SK-N-SH (cell line): Measurements from ENCODE around the gene PPARGC1A. TPM values are rescaled to one million over a fixed set of nuclear protein-coding genes. Genes with fewer than 3 reads are reported as not detected.

Source experiments
- CTCF ChIA-PET: fragments of 300-600, 350-600 bp; formaldehyde crosslinking; extraction: SDS; loops from one replicate; lab custom pipeline; 2021; lab: Yijun Ruan, JAX
- POLR2A ChIA-PET: fragments of 350-600 bp; sonication (Branson Sonifier 250); formaldehyde crosslinking; extraction: SDS; loops from one replicate; lab custom pipeline; 2020; ENCODE audit warnings: antibody characterized with exemption, inconsistent platforms; lab: Yijun Ruan, JAX
- DNase-seq: peaks from one replicate; pipeline ENCODE4 v3.0.0; 2012
- H2AFZ ChIP-seq: fragments of 200-600 bp; sonication (generic); 2 replicates; pipeline ENCODE4 v1.8.1; 2016; ENCODE audit warnings: antibody characterized with exemption, mild to moderate bottlenecking, low read depth
- H3F3A ChIP-seq: fragments of 200-600 bp; sonication (generic); replicated peaks from 2 replicates; pipeline ENCODE3; 2016; ENCODE audit warnings: antibody characterized with exemption, mild to moderate bottlenecking; ENCODE audit not compliant: insufficient read depth
- H3K27ac ChIP-seq, 2 experiments: fragments of 200-500 bp in 1 of 2; fragments of 200-600 bp in 1 of 2; sonication (Bioruptor generic) in 1 of 2; sonication (generic), shearing (Covaris generic) in 1 of 2; 2 replicates each; pipeline versions ENCODE4 v1.5.1 to v1.6.1; 2014 to 2016; ENCODE audit warnings: low read depth in 2 of 2, inconsistent platforms in 1 of 2, low read length in 1 of 2, mild to moderate bottlenecking in 1 of 2, mixed read lengths in 1 of 2
- H3K27me3 ChIP-seq: fragments of 200-600 bp; sonication (generic), shearing (Covaris generic); 2 replicates; pipeline ENCODE4 v1.6.1; 2016; ENCODE audit warnings: mixed run types; ENCODE audit not compliant: insufficient read depth
- H3K36me3 ChIP-seq, 2 experiments: fragments of 200-500 bp in 1 of 2; fragments of 200-600 bp in 1 of 2; sonication (Bioruptor generic) in 1 of 2; sonication (generic) in 1 of 2; replicated peaks in 1 of 2; 2 replicates each; pipeline versions ENCODE3 to v1.5.1; 2014 to 2016; ENCODE audit warnings: low read length in 1 of 2, mild to moderate bottlenecking in 1 of 2; ENCODE audit not compliant: insufficient read depth in 2 of 2, control insufficient read depth in 1 of 2
- H3K4me1 ChIP-seq, 2 experiments: fragments of 200-500 bp in 1 of 2; fragments of 200-600 bp in 1 of 2; sonication (Bioruptor generic) in 1 of 2; sonication (generic), shearing (Covaris generic) in 1 of 2; 2 replicates each; pipeline versions ENCODE4 v1.5.1 to v1.6.1; 2014 to 2016; ENCODE audit warnings: low read depth in 1 of 2, low read length in 1 of 2, mixed run types in 1 of 2; ENCODE audit not compliant: insufficient read depth in 2 of 2, control insufficient read depth in 1 of 2
- H3K4me2 ChIP-seq: fragments of 200-600 bp; sonication (generic), shearing (Covaris generic); 2 replicates; pipeline ENCODE4 v1.6.1; 2017; ENCODE audit warnings: mixed run types
- H3K4me3 ChIP-seq, 2 experiments: fragments of 200-500 bp in 1 of 2; fragments of 200-600 bp in 1 of 2; sonication (Bioruptor generic) in 1 of 2; sonication (generic), shearing (Covaris generic) in 1 of 2; 2 replicates each; pipeline versions ENCODE4 v1.5.1 to v1.8.1; 2014 to 2016; ENCODE audit warnings: low read depth in 2 of 2, inconsistent platforms in 1 of 2, low read length in 1 of 2, mild to moderate bottlenecking in 1 of 2, mixed read lengths in 1 of 2, moderate library complexity in 1 of 2
- H3K79me2 ChIP-seq: fragments of 200-600 bp; sonication (generic); 2 replicates; pipeline ENCODE4 v1.8.1; 2017; ENCODE audit warnings: mild to moderate bottlenecking; ENCODE audit not compliant: insufficient read depth
- H3K9ac ChIP-seq: fragments of 200-600 bp; sonication (generic); 2 replicates; pipeline ENCODE4 v1.6.1; 2017; ENCODE audit warnings: mixed run types
- H3K9me2 ChIP-seq: fragments of 200-600 bp; sonication (generic); 2 replicates; pipeline ENCODE4 v1.6.1; 2017; ENCODE audit warnings: mixed run types
- H3K9me3 ChIP-seq: fragments of 200-600 bp; sonication (generic); 2 replicates; pipeline ENCODE4 v1.6.1; 2017; ENCODE audit warnings: mixed run types, mild to moderate bottlenecking, moderate library complexity
- H4K20me1 ChIP-seq: fragments of 200-600 bp; sonication (generic); 2 replicates; pipeline ENCODE4 v1.6.1; 2017; ENCODE audit warnings: mild to moderate bottlenecking, mixed run types; ENCODE audit not compliant: insufficient read depth
- EP300 ChIP-seq, 2 experiments: IDR thresholded peaks; 2 replicates each; pipeline versions ENCODE4 v1.4.0 to v1.6.1; 2012; ENCODE audit warnings: borderline replicate concordance in 1 of 2, low read depth in 1 of 2, low read length in 1 of 2
- EZH2phosphoT487 ChIP-seq: fragments of 200-600 bp; sonication (generic); IDR thresholded peaks from 2 replicates; pipeline ENCODE4 v1.6.1; 2017; ENCODE audit warnings: low read depth, mixed run types, mild to moderate bottlenecking, antibody characterized with exemption, moderate library complexity, borderline replicate concordance
- FOSL2 ChIP-seq: IDR thresholded peaks from 2 replicates; pipeline ENCODE4 v1.4.0; 2012; ENCODE audit warnings: low read depth, mild to moderate bottlenecking, moderate library complexity, borderline replicate concordance
- FOXJ3 ChIP-seq: sonication (generic); formaldehyde crosslinking; IDR thresholded peaks from 2 replicates; pipeline ENCODE4 v1.5.1; 2020; ENCODE audit warnings: mild to moderate bottlenecking, missing genetic modification reagents
- FOXM1 ChIP-seq: IDR thresholded peaks from 2 replicates; pipeline ENCODE4 v1.4.0; 2012; ENCODE audit warnings: low read depth, mild to moderate bottlenecking
- MEF2A ChIP-seq: IDR thresholded peaks from 2 replicates; pipeline ENCODE4 v1.4.0; 2012; ENCODE audit warnings: low read depth, borderline replicate concordance
- POLR2AphosphoS5 ChIP-seq: IDR thresholded peaks from 2 replicates; pipeline ENCODE4 v1.6.1; 2012; ENCODE audit warnings: low read depth, low read length
- RCOR1 ChIP-seq: fragments of 150-350 bp; IDR thresholded peaks from 2 replicates; pipeline ENCODE4 v1.6.1; 2017; ENCODE audit warnings: antibody characterized with exemption, low read length
- RXRA ChIP-seq: IDR thresholded peaks from 2 replicates; pipeline ENCODE4 v1.4.0; 2012; ENCODE audit warnings: low read depth, mild to moderate bottlenecking, borderline replicate concordance
- SIN3A ChIP-seq: IDR thresholded peaks from 2 replicates; pipeline ENCODE4 v1.6.1; 2012; ENCODE audit warnings: low read depth, mild to moderate bottlenecking, low read length, moderate library complexity, borderline replicate concordance
- SMC3 ChIP-seq: IDR thresholded peaks from 2 replicates; pipeline ENCODE4 v1.6.1; 2012; ENCODE audit warnings: low read depth, low read length, improper control_type of control experiment
- TAF1 ChIP-seq: IDR thresholded peaks from 2 replicates; pipeline ENCODE4 v1.6.1; 2012; ENCODE audit warnings: low read depth, mild to moderate bottlenecking, low read length, moderate library complexity, borderline replicate concordance
- TCF12 ChIP-seq: IDR thresholded peaks from 2 replicates; pipeline ENCODE4 v1.4.0; 2012
- TEAD4 ChIP-seq: IDR thresholded peaks from 2 replicates; pipeline ENCODE4 v1.4.0; 2012; ENCODE audit warnings: mild to moderate bottlenecking, borderline replicate concordance; ENCODE audit not compliant: insufficient read depth
- YY1 ChIP-seq: IDR thresholded peaks from 2 replicates; pipeline ENCODE4 v1.4.0; 2012; ENCODE audit warnings: low read depth, mild to moderate bottlenecking
- WGBS: methylation state at CpG from one replicate; pipeline ENCODE4 v1.1.6; 2017; ENCODE audit warnings: low lambda C conversion rate; 5-methylcytosine and 5-hydroxymethylcytosine counted together
- polyA plus RNA-seq, 3 experiments: library from polyadenylated mRNA; depleted of rRNA; stranded (reverse); fragments of >200 nt; gene quantifications; 2 replicates each; pipeline ENCODE4 v1.2.3, GENCODE V29; 2012
- TF ChIP-seq, protein P1 (sequence below): IDR thresholded peaks from 2 replicates; pipeline ENCODE4 v1.4.0; 2012; ENCODE audit warnings: low read depth, borderline replicate concordance
- TF ChIP-seq, protein P2 (sequence below): IDR thresholded peaks from 2 replicates; pipeline ENCODE4; 2012
- TF ChIP-seq, protein P3 (sequence below): fragments of 150-350 bp; IDR thresholded peaks from 2 replicates; pipeline ENCODE4 v1.6.1; 2017; ENCODE audit warnings: antibody characterized with exemption, low read length, low read depth, borderline replicate concordance
- TF ChIP-seq, protein P4 (sequence below): fragments of 200-600 bp; sonication (generic); IDR thresholded peaks from 2 replicates; pipeline ENCODE4 v1.6.1; 2017; ENCODE audit warnings: antibody characterized with exemption, mild to moderate bottlenecking, moderate library complexity
- TF ChIP-seq, protein P5 (sequence below): fragments of 150-350 bp; IDR thresholded peaks from 2 replicates; pipeline ENCODE4 v1.6.1; 2016; ENCODE audit warnings: mild to moderate bottlenecking, low read depth, low read length

Gene PPARGC1A
- polyA plus RNA-seq, 1 of the 3 experiments (the other 2 are of a cell fraction) = 0.07 TPM

DNA sequence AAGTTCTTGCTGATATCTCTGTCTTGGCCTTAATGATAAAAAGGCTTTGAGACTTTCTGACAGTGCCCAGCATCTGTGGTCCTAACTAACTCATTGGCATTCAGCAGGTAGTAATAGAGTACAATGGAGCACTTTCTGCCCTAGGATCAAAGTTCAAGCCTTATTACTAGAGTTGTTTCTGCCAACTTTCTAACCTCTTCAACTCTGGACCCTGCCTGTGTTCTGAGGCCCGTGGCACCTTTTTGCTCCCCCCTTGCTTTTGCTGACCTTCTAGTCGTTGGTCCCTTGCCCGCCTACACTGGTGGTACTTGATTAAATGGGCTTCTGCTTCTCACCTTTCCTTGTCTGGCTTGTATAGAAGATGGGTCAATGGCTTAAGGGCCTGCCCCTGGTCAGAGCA, 126.3 kb downstream of the PPARGC1A start:
- Histone ChIP-seq H3K9me2 (no peaks in the 10 kb centered on the region), H2AFZ (no peak overlapping the region), H3K27ac (no peak overlapping the region), H3K36me3 (no peaks in the 10 kb centered on the region), H3K27me3 (no peaks in the 10 kb centered on the region), H3K79me2 (no peaks in the 10 kb centered on the region), H4K20me1 (no peaks in the 10 kb centered on the region), H3K4me2 (no peak overlapping the region), H3K4me1 (no peaks in the 10 kb centered on the region), H3F3A (no peaks in the 10 kb centered on the region), H3K4me3 (no peak overlapping the region), H3K9ac (no peak overlapping the region), H3K9me3 (no peaks in the 10 kb centered on the region)
- no peak for TF ChIP-seq TCF12
- TF ChIP-seq, protein P1, sequence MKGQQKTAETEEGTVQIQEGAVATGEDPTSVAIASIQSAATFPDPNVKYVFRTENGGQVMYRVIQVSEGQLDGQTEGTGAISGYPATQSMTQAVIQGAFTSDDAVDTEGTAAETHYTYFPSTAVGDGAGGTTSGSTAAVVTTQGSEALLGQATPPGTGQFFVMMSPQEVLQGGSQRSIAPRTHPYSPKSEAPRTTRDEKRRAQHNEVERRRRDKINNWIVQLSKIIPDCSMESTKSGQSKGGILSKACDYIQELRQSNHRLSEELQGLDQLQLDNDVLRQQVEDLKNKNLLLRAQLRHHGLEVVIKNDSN = no peak
- no peak for TF ChIP-seq MEF2A
- no peak for TF ChIP-seq EP300 (IDR thresholded peaks at IDR 0.05; ENCODE audit: borderline replicate concordance in 1 of 2, low read depth in 1 of 2, low read length in 1 of 2)
- TF ChIP-seq, protein P2, sequence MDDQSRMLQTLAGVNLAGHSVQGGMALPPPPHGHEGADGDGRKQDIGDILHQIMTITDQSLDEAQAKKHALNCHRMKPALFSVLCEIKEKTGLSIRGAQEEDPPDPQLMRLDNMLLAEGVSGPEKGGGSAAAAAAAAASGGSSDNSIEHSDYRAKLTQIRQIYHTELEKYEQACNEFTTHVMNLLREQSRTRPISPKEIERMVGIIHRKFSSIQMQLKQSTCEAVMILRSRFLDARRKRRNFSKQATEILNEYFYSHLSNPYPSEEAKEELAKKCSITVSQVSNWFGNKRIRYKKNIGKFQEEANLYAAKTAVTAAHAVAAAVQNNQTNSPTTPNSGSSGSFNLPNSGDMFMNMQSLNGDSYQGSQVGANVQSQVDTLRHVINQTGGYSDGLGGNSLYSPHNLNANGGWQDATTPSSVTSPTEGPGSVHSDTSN = no peak
- no peak for TF ChIP-seq FOSL2
- no peak for TF ChIP-seq RCOR1
- no peak for TF ChIP-seq TAF1
- TF ChIP-seq EZH2phosphoT487 = no peak
- TF ChIP-seq FOXM1 = no peak
- no peak for TF ChIP-seq FOXJ3
- TF ChIP-seq, protein P3, sequence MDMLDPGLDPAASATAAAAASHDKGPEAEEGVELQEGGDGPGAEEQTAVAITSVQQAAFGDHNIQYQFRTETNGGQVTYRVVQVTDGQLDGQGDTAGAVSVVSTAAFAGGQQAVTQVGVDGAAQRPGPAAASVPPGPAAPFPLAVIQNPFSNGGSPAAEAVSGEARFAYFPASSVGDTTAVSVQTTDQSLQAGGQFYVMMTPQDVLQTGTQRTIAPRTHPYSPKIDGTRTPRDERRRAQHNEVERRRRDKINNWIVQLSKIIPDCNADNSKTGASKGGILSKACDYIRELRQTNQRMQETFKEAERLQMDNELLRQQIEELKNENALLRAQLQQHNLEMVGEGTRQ = no peak
- TF ChIP-seq YY1 = no peak
- TF ChIP-seq, protein P4, sequence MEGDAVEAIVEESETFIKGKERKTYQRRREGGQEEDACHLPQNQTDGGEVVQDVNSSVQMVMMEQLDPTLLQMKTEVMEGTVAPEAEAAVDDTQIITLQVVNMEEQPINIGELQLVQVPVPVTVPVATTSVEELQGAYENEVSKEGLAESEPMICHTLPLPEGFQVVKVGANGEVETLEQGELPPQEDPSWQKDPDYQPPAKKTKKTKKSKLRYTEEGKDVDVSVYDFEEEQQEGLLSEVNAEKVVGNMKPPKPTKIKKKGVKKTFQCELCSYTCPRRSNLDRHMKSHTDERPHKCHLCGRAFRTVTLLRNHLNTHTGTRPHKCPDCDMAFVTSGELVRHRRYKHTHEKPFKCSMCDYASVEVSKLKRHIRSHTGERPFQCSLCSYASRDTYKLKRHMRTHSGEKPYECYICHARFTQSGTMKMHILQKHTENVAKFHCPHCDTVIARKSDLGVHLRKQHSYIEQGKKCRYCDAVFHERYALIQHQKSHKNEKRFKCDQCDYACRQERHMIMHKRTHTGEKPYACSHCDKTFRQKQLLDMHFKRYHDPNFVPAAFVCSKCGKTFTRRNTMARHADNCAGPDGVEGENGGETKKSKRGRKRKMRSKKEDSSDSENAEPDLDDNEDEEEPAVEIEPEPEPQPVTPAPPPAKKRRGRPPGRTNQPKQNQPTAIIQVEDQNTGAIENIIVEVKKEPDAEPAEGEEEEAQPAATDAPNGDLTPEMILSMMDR = no peak
- no peak for TF ChIP-seq SIN3A
- no peak for TF ChIP-seq TEAD4
- no peak for TF ChIP-seq RXRA
- TF ChIP-seq, protein P5, sequence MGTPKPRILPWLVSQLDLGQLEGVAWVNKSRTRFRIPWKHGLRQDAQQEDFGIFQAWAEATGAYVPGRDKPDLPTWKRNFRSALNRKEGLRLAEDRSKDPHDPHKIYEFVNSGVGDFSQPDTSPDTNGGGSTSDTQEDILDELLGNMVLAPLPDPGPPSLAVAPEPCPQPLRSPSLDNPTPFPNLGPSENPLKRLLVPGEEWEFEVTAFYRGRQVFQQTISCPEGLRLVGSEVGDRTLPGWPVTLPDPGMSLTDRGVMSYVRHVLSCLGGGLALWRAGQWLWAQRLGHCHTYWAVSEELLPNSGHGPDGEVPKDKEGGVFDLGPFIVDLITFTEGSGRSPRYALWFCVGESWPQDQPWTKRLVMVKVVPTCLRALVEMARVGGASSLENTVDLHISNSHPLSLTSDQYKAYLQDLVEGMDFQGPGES = no peak
- TF ChIP-seq POLR2AphosphoS5 = no peak
- TF ChIP-seq SMC3 = no peak
- CTCF ChIA-PET = no interaction called here
- POLR2A ChIA-PET = no interaction called here
- 9% methylated on average over 3 of the region's 3 CpGs for WGBS
- DNase-seq = no peak
